Sigmoid colon (tissue), 4 donors: ENCODE measurements around the gene COPG2.

Experiments
- CTCF ChIP-seq, 4 experiments: fragments of 450-650 bp in 3 of 4; fragments of 200-600 bp in 1 of 4; IDR thresholded peaks; one replicate each; pipeline ENCODE4 v1.5.1; 2016 to 2019; ENCODE audit warnings: antibody characterized with exemption in 4 of 4, mild to moderate bottlenecking in 3 of 4, moderate library complexity in 2 of 4
- POLR2A ChIP-seq, 2 donors: fragments of 450-650 bp; IDR thresholded peaks; one replicate each; pipeline ENCODE4 v1.6.1; 2016; ENCODE audit warnings: antibody characterized with exemption in 2 of 2, mild to moderate bottlenecking in 2 of 2, moderate library complexity in 2 of 2
- POLR2AphosphoS5 ChIP-seq, 4 donors: sonication (generic); formaldehyde crosslinking; IDR thresholded peaks; one replicate each; pipeline ENCODE4 v1.6.1; 2017; ENCODE audit warnings: antibody characterized with exemption in 4 of 4

GRCh38 chr7:130500463-130500862, 168.1 kb downstream of the COPG2 start:
- TF ChIP-seq CTCF (IDR thresholded peaks at IDR 0.05): no peak
- TF ChIP-seq POLR2A (IDR thresholded peaks at IDR 0.05): no peak
- TF ChIP-seq POLR2AphosphoS5 (IDR thresholded peaks at IDR 0.05): no peak
